ENCODE data around the gene DOCK3.

DOCK3 gene

GRCh38 chr3:51379301-51379700 is 704.6 kb downstream of the DOCK3 start:
- TF ChIP-seq REST (IDR thresholded peaks at IDR 0.05; ENCODE audit: insufficient read depth in 1 of 2, low read depth in 2 of 2, low read length in 2 of 2) = no peak
- no peak for TF ChIP-seq SIN3A (IDR thresholded peaks at IDR 0.05; ENCODE audit: borderline replicate concordance, insufficient read depth, low read length)
- no peak for TF ChIP-seq POLR2AphosphoS5 (IDR thresholded peaks at IDR 0.05; ENCODE audit: low read depth, low read length)
- TF ChIP-seq FOXP2 (optimal IDR thresholded peaks at IDR 0.05; ENCODE audit: borderline replicate concordance, extremely low read depth, extremely low read length, insufficient read depth) = no peak
- TF ChIP-seq TAF1 (IDR thresholded peaks at IDR 0.05; ENCODE audit: borderline replicate concordance, insufficient read depth, low read length) = no peak

- no peak for TF ChIP-seq FOXP2 (optimal IDR thresholded peaks at IDR 0.05; ENCODE audit: borderline replicate concordance, extremely low read depth, extremely low read length, insufficient read depth)
- no peak for TF ChIP-seq SIN3A (IDR thresholded peaks at IDR 0.05; ENCODE audit: borderline replicate concordance, insufficient read depth, low read length)
- no peak for TF ChIP-seq POLR2AphosphoS5 (IDR thresholded peaks at IDR 0.05; ENCODE audit: low read depth, low read length)
- TF ChIP-seq TAF1 (IDR thresholded peaks at IDR 0.05; ENCODE audit: borderline replicate concordance, insufficient read depth, low read length) = no peak
Observed at GRCh38 chr3:51379746-51380455, 705.2 kb downstream of the DOCK3 start.

- no peak for TF ChIP-seq TAF1 (IDR thresholded peaks at IDR 0.05; ENCODE audit: borderline replicate concordance, insufficient read depth, low read length)
- no peak for TF ChIP-seq POLR2AphosphoS5 (IDR thresholded peaks at IDR 0.05; ENCODE audit: low read depth, low read length)
- no peak for TF ChIP-seq REST (IDR thresholded peaks at IDR 0.05; ENCODE audit: insufficient read depth in 1 of 2, low read depth in 2 of 2, low read length in 2 of 2)
- TF ChIP-seq FOXP2 (optimal IDR thresholded peaks at IDR 0.05; ENCODE audit: borderline replicate concordance, extremely low read depth, extremely low read length, insufficient read depth) = no peak
- TF ChIP-seq SIN3A (IDR thresholded peaks at IDR 0.05; ENCODE audit: borderline replicate concordance, insufficient read depth, low read length) = no peak
Observed at GRCh38 chr3:51380601-51381332, 706.0 kb downstream of the DOCK3 start.

GRCh38 chr3:51381333-51381705 is 706.6 kb downstream of the DOCK3 start:
- TF ChIP-seq TAF1 (IDR thresholded peaks at IDR 0.05; ENCODE audit: borderline replicate concordance, insufficient read depth, low read length) = no peak
- no peak for TF ChIP-seq FOXP2 (optimal IDR thresholded peaks at IDR 0.05; ENCODE audit: borderline replicate concordance, extremely low read depth, extremely low read length, insufficient read depth)
- TF ChIP-seq POLR2AphosphoS5 (IDR thresholded peaks at IDR 0.05; ENCODE audit: low read depth, low read length) = no peak
- no peak for TF ChIP-seq REST (IDR thresholded peaks at IDR 0.05; ENCODE audit: insufficient read depth in 1 of 2, low read depth in 2 of 2, low read length in 2 of 2)
- TF ChIP-seq SIN3A (IDR thresholded peaks at IDR 0.05; ENCODE audit: borderline replicate concordance, insufficient read depth, low read length) = no peak

- no peak for TF ChIP-seq FOXP2 (optimal IDR thresholded peaks at IDR 0.05; ENCODE audit: borderline replicate concordance, extremely low read depth, extremely low read length, insufficient read depth)
- TF ChIP-seq POLR2AphosphoS5 (IDR thresholded peaks at IDR 0.05; ENCODE audit: low read depth, low read length) = 0 out of 2 replicates have a peak, but pooled peaks have one; percentile 9
- no peak for TF ChIP-seq SIN3A (IDR thresholded peaks at IDR 0.05; ENCODE audit: borderline replicate concordance, insufficient read depth, low read length)
Observed at GRCh38 chr3:51382076-51382745, 707.5 kb downstream of the DOCK3 start.

Data from PFSK-1 (cell line).